ENCODE results near the gene RAMACL. TPM values are rescaled to one million over a fixed set of nuclear protein-coding genes. Genes with fewer than 3 reads are reported as not detected.

Gene RAMACL
- total RNA-seq, 1 donor from 2014 or later: not detected

DNA sequence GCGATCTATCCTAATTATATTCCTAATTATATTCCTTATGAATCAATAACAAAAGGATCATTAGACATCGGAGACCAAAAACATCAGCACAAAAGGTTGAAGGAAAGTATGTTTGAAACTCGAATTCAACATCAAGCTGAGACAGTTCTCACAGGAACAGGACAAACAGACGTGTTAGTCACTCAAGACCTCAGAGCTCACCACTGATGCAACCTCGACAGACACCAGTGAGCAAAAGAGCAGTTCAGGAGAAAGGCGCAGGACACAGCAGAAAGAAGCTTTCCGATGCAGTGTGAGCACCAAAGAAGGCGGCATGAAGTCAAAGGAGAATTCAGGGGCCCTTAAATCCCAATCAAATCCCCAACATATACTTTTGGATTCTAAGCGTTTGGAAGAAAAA, 6.3 kb upstream of the RAMACL start:
- Histone ChIP-seq H3K27me3 (no peaks in the 10 kb centered on the region), H3K27ac (no peak overlapping the region), H3K4me1 (peaks cover 0 to 3% of the 10 kb centered on the region in 2 donors), H3K4me3 (no peak overlapping the region), H3K36me3 (no peaks in the 10 kb centered on the region), H3K9me3 (no peaks in the 10 kb centered on the region)
- TF ChIP-seq, protein P1, sequence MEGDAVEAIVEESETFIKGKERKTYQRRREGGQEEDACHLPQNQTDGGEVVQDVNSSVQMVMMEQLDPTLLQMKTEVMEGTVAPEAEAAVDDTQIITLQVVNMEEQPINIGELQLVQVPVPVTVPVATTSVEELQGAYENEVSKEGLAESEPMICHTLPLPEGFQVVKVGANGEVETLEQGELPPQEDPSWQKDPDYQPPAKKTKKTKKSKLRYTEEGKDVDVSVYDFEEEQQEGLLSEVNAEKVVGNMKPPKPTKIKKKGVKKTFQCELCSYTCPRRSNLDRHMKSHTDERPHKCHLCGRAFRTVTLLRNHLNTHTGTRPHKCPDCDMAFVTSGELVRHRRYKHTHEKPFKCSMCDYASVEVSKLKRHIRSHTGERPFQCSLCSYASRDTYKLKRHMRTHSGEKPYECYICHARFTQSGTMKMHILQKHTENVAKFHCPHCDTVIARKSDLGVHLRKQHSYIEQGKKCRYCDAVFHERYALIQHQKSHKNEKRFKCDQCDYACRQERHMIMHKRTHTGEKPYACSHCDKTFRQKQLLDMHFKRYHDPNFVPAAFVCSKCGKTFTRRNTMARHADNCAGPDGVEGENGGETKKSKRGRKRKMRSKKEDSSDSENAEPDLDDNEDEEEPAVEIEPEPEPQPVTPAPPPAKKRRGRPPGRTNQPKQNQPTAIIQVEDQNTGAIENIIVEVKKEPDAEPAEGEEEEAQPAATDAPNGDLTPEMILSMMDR (IDR thresholded peaks at IDR 0.05): no peak
- no peak for DNase-seq (ENCODE audit: low spot score in 2 of 2)
- intact Hi-C loops (cut with DNase I): no loop called here

DNA sequence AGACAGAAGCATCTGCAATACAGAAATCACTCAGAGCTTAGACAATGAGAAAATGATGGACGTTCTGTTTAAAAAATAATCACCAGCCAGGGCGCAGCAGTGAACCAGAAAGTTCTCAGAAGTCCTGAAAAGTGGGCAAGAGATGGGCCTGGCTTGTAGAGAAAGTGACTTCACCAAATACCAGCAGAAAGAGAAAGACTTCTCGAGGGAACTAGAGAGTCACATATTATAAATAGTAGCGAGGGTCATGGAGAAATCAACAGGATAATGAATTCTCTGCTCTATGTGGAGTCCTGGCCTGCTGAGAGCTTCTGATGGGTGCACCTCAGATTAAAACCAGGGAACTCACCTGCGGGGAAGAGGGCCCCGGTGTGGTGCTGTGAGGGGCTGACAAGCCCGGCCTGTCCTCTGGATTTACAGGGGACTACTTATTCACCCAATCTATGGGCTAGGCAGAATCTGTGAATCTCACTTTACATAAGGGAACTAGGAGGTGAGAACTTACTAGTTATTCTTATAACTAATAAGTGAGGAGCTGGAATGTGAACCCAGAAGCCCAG, 5.6 kb upstream of the RAMACL start:
- Histone ChIP-seq H3K27ac (no peak overlapping the region), H3K4me3 (no peak overlapping the region), H3K36me3 (no peaks in the 10 kb centered on the region), H3K9me3 (no peaks in the 10 kb centered on the region), H3K27me3 (no peaks in the 10 kb centered on the region), H3K4me1 (peaks cover 0 to 3% of the 10 kb centered on the region in 2 donors)
- intact Hi-C loops (cut with DNase I): no loop called here
- TF ChIP-seq, protein P1 (IDR thresholded peaks at IDR 0.05): no peak
- no peak for DNase-seq (ENCODE audit: low spot score in 2 of 2)

DNA sequence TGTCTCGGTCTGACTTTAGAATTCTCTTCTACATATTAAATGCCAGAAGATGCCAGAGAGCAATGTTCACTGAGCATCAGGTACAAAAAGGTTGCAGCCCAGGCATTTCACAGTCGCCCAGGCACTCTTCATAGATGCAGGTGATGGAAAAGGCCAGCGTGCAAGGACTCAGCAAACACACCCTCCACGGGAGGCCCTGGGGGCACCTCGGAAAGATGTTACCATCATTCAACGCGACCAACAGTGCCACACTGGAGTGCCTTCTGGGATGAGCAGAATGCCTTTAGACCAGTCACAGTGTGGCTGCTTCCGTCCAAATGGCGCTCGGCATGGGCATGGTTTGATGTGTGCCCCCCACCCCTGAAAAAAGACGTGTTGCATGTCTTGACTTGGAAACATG, 4.5 kb upstream of the RAMACL start:
- H3K4me3 ChIP-seq: no peak overlapping the region
- H3K4me1 ChIP-seq: peaks cover 0 to 3% of the 10 kb centered on the region in 2 donors
- no peaks in the 10 kb centered on the region for H3K36me3 ChIP-seq
- intact Hi-C loops (cut with DNase I): no loop called here
- no peak overlapping the region for H3K27ac ChIP-seq
- TF ChIP-seq, protein P1 (IDR thresholded peaks at IDR 0.05): no peak
- H3K9me3 ChIP-seq: no peaks in the 10 kb centered on the region
- DNase-seq (ENCODE audit: low spot score in 2 of 2): no peak
- H3K27me3 ChIP-seq: no peaks in the 10 kb centered on the region

DNA sequence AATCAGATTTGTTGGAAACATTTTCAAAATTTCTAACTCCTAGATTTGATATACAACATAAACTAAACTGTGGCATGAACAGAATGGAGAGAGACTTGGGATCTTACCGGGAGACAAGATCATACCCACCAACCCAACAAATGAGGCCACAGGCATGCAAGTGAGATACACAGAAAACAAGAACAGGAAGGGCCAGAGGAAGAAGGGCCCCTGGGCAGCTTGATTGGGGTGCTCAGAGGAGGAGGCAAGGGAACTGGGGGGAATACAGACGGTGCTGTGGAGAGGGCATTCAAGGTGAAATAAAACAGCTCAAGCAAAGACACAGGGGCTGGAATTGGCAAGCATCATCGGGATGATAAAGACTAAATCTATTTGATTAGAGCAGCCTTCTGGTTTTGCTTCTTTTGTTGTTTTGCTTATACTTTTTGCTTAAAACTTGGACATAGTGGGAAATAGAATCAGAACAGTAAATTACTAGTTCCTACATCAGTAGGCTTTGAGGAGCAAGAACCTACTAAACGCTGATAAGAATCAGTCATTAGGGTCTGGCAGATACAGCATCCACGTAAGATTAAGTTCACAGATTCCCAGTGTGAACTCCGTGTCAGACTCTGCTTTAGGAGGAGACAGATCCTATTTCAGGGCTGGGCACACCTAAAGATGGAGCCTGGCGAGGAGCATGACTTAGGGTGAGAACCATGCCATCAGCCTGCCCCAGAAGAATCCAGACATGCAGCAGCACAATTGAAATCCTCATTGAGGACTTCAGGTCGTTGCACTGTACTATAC, 3.5 kb upstream of the RAMACL start:
- Histone ChIP-seq H3K27ac (no peak overlapping the region), H3K27me3 (no peaks in the 10 kb centered on the region), H3K4me3 (no peak overlapping the region), H3K9me3 (no peaks in the 10 kb centered on the region), H3K36me3 (no peaks in the 10 kb centered on the region), H3K4me1 (peaks cover 0 to 3% of the 10 kb centered on the region in 2 donors)
- intact Hi-C loops (cut with DNase I): no loop called here
- no peak for DNase-seq (ENCODE audit: low spot score in 2 of 2)
- TF ChIP-seq, protein P1 (IDR thresholded peaks at IDR 0.05): no peak

DNA sequence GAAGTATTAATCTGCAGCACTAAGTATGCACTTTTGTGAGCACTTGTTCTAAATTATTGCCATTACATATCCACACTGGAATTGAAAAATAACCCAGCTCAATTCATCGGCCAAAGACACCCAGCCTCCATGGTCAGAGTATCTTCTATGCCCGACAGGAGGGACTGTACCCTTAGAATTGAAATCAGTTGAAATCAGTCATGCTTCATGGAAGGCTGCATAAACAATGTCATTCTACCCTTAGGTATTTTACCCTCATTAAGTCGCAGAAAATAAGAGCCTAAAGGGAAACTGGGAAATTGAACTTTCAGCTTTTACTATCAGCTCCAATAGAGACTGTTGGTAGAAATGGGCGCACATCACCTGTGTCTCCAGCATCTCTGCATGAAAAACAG, 2.9 kb upstream of the RAMACL start:
- TF ChIP-seq, protein P1 (IDR thresholded peaks at IDR 0.05): no peak
- no peak overlapping the region for H3K27ac ChIP-seq
- no peak for DNase-seq (ENCODE audit: low spot score in 2 of 2)
- intact Hi-C loops (cut with DNase I): no loop called here
- no peaks in the 10 kb centered on the region for H3K27me3 ChIP-seq
- H3K9me3 ChIP-seq: no peaks in the 10 kb centered on the region
- H3K4me3 ChIP-seq: no peak overlapping the region
- H3K36me3 ChIP-seq: no peaks in the 10 kb centered on the region
- no peaks in the 10 kb centered on the region for H3K4me1 ChIP-seq
